NCI-H187 treated with DMSO at 0.1 percent for 48 hours (cell line): Measurements from ENCODE around the gene PTPRD.

ENCODE experiments used
- DNase-seq: peaks from one replicate; lab custom pipeline; 2025; lab: John Stamatoyannopoulos, UW

PTPRD gene

GRCh38 chr9:9605681-9606080, 1007.1 kb downstream of the PTPRD start:
- DNase-seq, result no peak

GRCh38 chr9:9603345-9603744, 1009.5 kb downstream of the PTPRD start:
- no peak for DNase-seq

- DNase-seq, result no peak
These were observed 1014.1 kb downstream of the PTPRD start for GRCh38 chr9:9598723-9599122.

- no peak for DNase-seq
These were observed 1020.7 kb downstream of the PTPRD start for GRCh38 chr9:9592104-9592503.

GRCh38 chr9:9585920-9586319, 1026.9 kb downstream of the PTPRD start:
- no peak for DNase-seq

DNA sequence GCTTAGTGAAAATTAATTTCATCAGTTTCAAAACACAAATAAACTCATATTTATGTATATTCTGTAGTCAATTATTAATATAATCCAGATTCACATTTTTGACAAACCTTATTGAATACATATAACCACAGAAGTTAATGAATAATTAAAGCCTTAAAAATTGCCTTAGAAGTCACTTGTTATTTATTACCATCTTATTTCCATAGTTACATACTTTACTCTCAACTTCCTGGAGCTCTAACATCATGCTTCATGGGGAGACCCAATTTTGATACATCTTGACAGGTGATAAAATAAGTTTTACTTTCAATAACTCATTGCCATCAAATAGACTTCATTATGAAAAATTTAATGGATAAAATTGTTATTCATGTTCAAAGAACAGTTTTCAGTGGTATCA, 1038.7 kb downstream of the PTPRD start:
- DNase-seq, result no peak

DNA sequence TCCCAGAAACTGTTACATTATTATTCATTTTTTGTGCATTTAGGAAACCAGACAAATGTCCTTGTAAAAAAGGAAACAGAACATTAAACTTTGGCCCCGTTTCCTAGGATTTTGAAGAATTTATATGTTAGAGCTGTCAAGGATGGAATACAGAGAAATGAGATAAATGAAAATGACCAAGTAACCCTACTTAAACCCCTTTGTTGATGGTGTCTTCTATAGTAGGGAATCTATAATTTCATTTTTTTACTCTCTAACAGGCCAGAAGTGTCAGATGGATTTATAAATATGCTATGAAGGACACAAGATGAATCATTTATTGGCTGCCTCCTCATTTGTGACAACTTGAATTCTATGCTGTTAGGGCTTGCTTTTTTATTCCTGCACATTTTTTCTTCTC, 1047.1 kb downstream of the PTPRD start:
- no peak for DNase-seq

DNA sequence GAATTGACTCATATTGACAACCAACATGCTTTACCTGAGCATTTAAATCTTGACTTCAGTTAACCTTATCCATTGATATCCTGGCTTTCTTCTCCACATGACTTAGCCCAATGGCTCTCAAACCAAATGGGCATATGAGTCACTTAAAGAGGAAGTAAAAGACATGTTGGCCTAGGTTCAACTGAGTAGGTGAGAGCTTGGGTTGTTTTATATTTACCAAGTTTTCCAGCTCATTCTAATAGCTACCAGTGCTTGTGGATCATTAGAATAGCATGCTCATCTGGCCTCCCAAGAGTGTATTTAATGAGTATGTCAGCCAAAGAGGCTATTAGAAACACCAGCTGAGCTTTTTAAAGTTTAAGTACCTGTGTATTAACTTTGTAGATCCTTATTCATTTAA, 1049.0 kb downstream of the PTPRD start:
- DNase-seq, result no peak

GRCh38 chr9:9560382-9561035, 1052.3 kb downstream of the PTPRD start:
- DNase-seq, result no peak

DNA sequence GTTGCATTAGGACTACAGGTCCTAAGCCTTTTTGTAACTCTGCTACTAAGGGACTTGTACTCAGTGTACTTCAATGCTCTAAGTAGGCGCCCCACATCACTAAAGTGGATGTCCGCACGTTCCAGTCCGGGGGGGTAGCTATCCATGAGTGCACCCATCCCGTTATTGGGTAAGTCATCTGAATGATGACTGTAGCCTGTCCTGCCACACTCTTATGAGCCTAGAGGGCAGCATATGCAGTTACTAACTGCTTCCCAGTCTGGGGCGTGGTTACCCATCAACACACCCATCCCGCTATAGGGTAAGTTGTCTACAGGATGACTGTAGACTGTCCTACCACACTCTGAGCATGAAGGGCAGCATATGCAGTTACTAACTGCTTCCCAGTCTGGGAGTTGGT, 1053.9 kb downstream of the PTPRD start:
- no peak for DNase-seq

GRCh38 chr9:9557804-9558334, 1054.9 kb downstream of the PTPRD start:
- no peak for DNase-seq

- DNase-seq, result no peak
These were observed 1055.7 kb downstream of the PTPRD start for GRCh38 chr9:9556865-9557803.

DNA sequence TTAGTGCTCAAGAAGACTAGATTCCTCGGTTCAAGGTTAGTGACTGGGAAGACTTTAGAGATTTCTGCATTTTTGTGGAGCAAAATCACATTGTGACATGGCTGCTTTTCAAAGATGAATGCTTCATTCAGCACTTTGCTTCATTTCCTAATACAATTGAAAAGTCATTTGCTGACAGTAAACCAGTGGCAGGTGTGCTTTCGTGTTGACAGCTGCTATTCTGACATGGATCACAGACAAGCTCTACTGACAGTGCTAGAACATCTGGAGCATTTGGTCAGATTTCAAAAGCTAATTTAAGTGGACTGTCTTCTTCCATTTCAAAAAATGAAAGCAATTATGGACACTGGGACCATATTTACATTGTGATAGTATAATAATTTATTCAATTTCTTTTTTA, 1060.1 kb downstream of the PTPRD start:
- no peak for DNase-seq

GRCh38 chr9:9538766-9539165, 1074.0 kb downstream of the PTPRD start:
- DNase-seq, result no peak

- no peak for DNase-seq
These were observed 1074.4 kb downstream of the PTPRD start for GRCh38 chr9:9538356-9538755.

GRCh38 chr9:9536523-9536922, 1076.3 kb downstream of the PTPRD start:
- no peak for DNase-seq

DNA sequence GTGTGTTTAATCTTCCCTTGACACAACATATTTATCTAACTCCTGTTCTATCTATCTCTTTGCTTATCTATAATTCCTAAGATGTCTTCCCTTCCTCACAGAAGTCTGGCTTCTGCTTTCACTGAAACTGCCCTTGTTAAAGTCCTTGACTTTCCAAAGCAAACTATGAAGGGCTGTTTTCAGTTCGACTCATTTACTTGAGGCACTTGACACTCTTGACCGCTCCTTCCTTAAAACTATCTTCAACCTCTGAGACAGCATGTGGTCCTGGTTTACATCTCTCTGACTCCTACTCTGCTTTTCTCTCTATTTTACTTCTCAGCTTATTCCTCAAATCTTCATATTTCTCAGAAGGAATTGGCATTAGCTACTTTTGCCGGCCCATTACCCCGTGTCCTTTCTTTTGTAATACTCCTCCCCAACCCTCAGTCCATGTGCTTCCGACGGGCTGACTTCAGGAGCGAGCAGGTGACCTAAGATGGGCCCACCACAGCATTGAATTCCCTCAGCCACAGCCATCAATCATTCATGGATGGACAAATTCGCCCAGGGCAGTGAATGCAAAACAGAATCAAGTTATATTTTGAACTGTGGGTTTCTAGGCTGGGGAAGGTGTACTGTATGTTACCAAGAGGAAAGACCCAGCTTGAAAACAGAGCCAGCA, 1089.2 kb downstream of the PTPRD start:
- no peak for DNase-seq

- no peak for DNase-seq
These were observed 1090.4 kb downstream of the PTPRD start for GRCh38 chr9:9522406-9522805.

DNA sequence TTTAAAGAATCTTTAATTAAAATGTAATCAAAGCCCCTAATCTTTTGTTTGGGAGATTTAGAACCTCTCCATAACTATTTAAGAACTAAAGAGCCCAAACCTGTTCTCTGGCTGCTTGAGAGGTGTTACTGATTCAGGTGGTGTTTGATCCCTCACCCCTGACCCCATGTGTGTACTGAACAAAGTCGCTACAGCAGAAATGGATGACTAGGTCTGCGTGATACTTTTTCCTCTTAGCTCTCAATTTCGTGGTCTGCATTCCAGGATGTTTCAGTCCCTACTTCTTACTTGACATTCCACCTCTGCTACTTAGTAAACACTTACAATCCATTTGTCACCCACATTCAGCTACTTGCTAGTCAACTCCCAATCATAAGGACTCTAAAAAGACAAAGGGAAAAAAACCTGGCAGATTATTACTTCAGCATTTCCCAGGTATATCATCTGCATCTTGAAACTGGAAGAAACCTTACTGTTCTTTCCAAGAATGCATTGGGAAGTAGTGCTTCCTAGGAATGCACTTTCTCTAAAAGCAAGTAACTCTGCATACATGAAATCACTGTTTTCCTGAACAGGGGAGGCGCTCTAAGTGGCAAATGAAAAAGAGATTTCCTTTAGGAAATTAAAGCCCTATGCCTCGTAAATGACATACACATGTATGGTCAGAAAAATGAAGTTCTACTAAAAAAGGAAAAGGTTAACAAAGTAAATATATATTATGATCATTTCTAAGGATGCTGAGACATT, 1091.6 kb downstream of the PTPRD start:
- no peak for DNase-seq

DNA sequence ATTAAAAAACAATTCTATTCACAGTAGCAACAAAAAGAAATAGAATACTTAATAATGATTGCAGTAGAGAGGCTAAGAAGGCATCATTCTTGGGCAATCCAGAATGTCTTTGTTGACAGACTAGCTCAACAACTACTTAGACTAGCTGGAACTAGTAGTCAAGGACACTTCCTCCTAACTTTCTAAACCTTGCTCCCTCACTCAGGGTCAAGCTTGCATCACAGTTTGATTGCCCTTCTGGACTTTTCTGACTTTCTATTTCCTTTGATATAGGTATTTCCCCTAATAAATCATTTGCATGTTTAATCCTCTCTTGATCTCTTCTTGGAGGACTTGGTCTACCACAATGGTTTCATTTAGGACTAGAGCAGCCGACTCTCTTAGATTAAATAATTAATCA, 1107.9 kb downstream of the PTPRD start:
- DNase-seq, result no peak

DNA sequence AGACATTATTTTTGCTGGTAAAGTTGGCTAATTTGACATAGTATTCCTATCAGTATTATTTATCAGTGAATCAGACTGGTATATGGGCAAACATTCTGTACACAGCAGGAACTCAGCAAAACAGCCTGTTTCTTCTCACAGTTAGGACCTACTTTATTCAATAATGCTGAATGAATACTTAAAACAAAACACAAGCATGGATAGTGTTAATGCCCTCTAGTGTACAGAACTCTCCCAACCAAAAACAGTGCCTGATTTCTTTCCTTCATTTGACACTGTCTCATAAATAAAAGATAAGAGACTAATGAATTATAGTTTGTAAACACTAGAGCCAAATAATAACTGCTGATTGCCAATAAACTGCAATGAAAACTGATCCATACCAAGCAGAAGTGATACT, 1113.3 kb downstream of the PTPRD start:
- no peak for DNase-seq

GRCh38 chr9:9498846-9499245, 1114.0 kb downstream of the PTPRD start:
- no peak for DNase-seq
